ENCODE measurements around the gene GOPC.

GRCh38 chr6:117557951-117558350 lies 44.4 kb downstream of the GOPC start:
- TF ChIP-seq CTCF (IDR thresholded peaks at IDR 0.05; ENCODE audit: low read length) (no peak), EZH2 (optimal IDR thresholded peaks at IDR 0.05; ENCODE audit: low read depth, low read length) (no peak)

Data from MM.1S (cell line).